Heart left ventricle (tissue), 16 donors: ENCODE data around the gene GAGE12J. TPM values are rescaled to one million over a fixed set of nuclear protein-coding genes. Genes with fewer than 3 reads are reported as not detected.

Experiments
- ATAC-seq, 4 donors: fragments of 200-7000 bp; cut with Tn5 transposase; one replicate each; pipeline ENCODE4 v1.9.1; 2020 to 2022; ENCODE audit warnings: moderate library complexity in 4 of 4, mild to moderate bottlenecking in 3 of 4, moderate number of reproducible peaks in 1 of 4
- DNase-seq, 5 donors: peaks; one replicate each; pipeline ENCODE4 v3.0.0-alpha.2; 2020
- H3K27ac ChIP-seq, 12 donors: fragments of 200-600 bp; sonication (generic) in 4 of 12; one replicate each; pipeline versions ENCODE4 v1.5.0 to v1.8.0; 2016 to 2022; ENCODE audit warnings: mild to moderate bottlenecking in 2 of 12
- H3K27me3 ChIP-seq, 9 donors: fragments of 200-600 bp; sonication (generic) in 2 of 9; one replicate each; pipeline versions ENCODE4 v1.5.1 to v1.8.0; 2016 to 2022; ENCODE audit warnings: mild to moderate bottlenecking in 3 of 9
- H3K36me3 ChIP-seq, 9 donors: fragments of 200-600 bp; sonication (generic) in 2 of 9; one replicate each; pipeline versions ENCODE4 v1.5.0 to v1.8.0; 2018 to 2022; ENCODE audit warnings: mild to moderate bottlenecking in 2 of 9
- H3K4me1 ChIP-seq, 12 donors: fragments of 200-600 bp; sonication (generic) in 4 of 12; one replicate each; pipeline versions ENCODE4 v1.5.0 to v1.8.0; 2016 to 2022; ENCODE audit warnings: mild to moderate bottlenecking in 3 of 12
- H3K4me3 ChIP-seq, 12 donors: fragments of 200-600 bp; sonication (generic) in 4 of 12; one replicate each; pipeline versions ENCODE4 v1.5.0 to v1.8.0; 2017 to 2022; ENCODE audit warnings: mild to moderate bottlenecking in 9 of 12, moderate library complexity in 4 of 12
- H3K9me3 ChIP-seq, 12 donors: fragments of 200-600 bp; sonication (generic) in 4 of 12; one replicate each; pipeline versions ENCODE4 v1.5.0 to v1.8.0; 2016 to 2022; ENCODE audit warnings: mild to moderate bottlenecking in 1 of 12
- POLR2A ChIP-seq, 2 donors: fragments of 450-650 bp; IDR thresholded peaks; one replicate each; pipeline ENCODE4 v1.6.1; 2017; ENCODE audit warnings: antibody characterized with exemption in 2 of 2, mild to moderate bottlenecking in 2 of 2, moderate library complexity in 2 of 2
- WGBS, 4 donors: extraction: QIAGEN DNeasy Blood & Tissue Kit in 2 of 4; methylation state at CpG; one replicate each; pipeline versions ENCODE4 v1.1.5 to v1.1.7; 2013 to 2018; 5-methylcytosine and 5-hydroxymethylcytosine counted together
- intact Hi-C, 10 donors: fragments of 100-400 bp; cut with DNase I; formaldehyde crosslinking; loops; one replicate each; pipeline versions ENCODE4 v1.11.1 to v1.14.2; 2022
- polyA plus RNA-seq, 2 donors: library from polyadenylated mRNA; stranded (reverse); fragments of 200-250 nt; gene quantifications; one replicate each; pipeline ENCODE4 v1.2.3, GENCODE V29; 2013
- total RNA-seq, 9 donors: library from RNA; depleted of rRNA in 2 of 9; stranded (reverse); fragments of >200 nt in 2 of 9; fragmentation: NEBNext Ultra II Directional in 3 of 9; extraction: Animal tissue kit (Norgen Biotek cat#: 25700) in 3 of 9; gene quantifications; one replicate each; pipeline versions ENCODE4 v1.1.0 to v1.2.4, GENCODE V29; 2016 to 2023
- TF ChIP-seq, protein P1 (sequence below), 12 donors: fragments of 200-600 bp; sonication (generic) in 4 of 12; IDR thresholded peaks; one replicate each; pipeline versions ENCODE4 v1.5.0 to v1.8.0; 2018 to 2022; ENCODE audit warnings: antibody characterized with exemption in 12 of 12, mild to moderate bottlenecking in 5 of 12
- donor health status: ischemic (EF 13 %, LVEDD 7.1; RV severe dilation, severe dysfunction).
- donor health status: healthy with polysubstance abuse.
- donor health status: DM: no; HTN: yes; CAD: no.
- donor health status: DM: no; HTN: no; CAD: no.
- donor health status: ischemic (EF 25% LVEDD 6.9; RV normal size, moderate dysfunction).
- donor health status: ischemic (EF 25% LVEDD 5.7; RV mildly dilated, moderate dysfunction).
- donor health status: healthy.
- donor health status: DM: yes; HTN: yes; CAD: no.
- donor health status: ischemic (EF 35%, LVEDD 5.7; RV mildly dilated, moderate dysfunction).
- donor health status: nonischemic (EF 11% LVEDD 7.7; RV severe dilation, severe dysfunction).
- donor health status: DM: yes; HTN: yes; CAD: no.
- donor health status: PGD.
- donor health status: ischemic (EF 29% LVEDD 5.4; RV normal size, mild dysfunction).
- donor health status: nonischemic (EF 23%, LVEDD 6.1; RV moderate dilation, normal function).

GAGE12J gene
- total and polyA plus RNA-seq, 11 donors = not detected

DNA sequence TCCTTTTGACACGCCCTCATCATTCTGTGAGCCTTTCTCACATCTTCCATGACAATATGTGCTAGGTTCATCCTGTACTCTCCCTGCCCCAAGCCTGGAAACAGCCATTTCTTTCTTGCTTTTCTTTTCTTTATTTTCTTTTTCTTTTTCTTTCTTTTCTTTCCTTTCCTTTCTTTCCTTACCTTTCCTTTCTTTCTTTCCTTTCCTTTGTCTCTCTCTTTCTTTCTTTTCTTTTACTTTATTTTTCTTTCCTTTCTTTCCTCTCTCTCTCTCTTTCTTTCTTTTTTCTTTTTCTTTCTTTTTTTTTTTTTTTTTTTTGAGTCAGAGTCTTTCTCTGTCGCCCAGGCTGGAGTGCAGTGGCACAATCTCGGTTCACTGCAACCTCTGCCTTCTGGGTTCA, 37.6 kb upstream of the GAGE12J start:
- no peak for ATAC-seq
- Histone ChIP-seq H3K4me3 (no peak overlapping the region), H3K36me3 (peaks cover 0 to 6% (median 0%) of the 10 kb centered on the region in 9 donors), H3K4me1 (peaks cover 0 to 7% (median 0%) of the 10 kb centered on the region in 12 donors), H3K27me3 (peaks cover 0 to 6% (median 0%) of the 10 kb centered on the region in 9 donors), H3K9me3 (no peaks in the 10 kb centered on the region), H3K27ac (no peak overlapping the region)
- intact Hi-C loops = loop anchor here in 1 of 10 donors (10.0 kb wide), 1 partner anchor 471 kb away; no protein-coding TSS in a partner anchor
- TF ChIP-seq, protein P1, sequence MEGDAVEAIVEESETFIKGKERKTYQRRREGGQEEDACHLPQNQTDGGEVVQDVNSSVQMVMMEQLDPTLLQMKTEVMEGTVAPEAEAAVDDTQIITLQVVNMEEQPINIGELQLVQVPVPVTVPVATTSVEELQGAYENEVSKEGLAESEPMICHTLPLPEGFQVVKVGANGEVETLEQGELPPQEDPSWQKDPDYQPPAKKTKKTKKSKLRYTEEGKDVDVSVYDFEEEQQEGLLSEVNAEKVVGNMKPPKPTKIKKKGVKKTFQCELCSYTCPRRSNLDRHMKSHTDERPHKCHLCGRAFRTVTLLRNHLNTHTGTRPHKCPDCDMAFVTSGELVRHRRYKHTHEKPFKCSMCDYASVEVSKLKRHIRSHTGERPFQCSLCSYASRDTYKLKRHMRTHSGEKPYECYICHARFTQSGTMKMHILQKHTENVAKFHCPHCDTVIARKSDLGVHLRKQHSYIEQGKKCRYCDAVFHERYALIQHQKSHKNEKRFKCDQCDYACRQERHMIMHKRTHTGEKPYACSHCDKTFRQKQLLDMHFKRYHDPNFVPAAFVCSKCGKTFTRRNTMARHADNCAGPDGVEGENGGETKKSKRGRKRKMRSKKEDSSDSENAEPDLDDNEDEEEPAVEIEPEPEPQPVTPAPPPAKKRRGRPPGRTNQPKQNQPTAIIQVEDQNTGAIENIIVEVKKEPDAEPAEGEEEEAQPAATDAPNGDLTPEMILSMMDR (IDR thresholded peaks at IDR 0.05) = no peak
- 72 to 97% (median 86%) methylated on average over 3 of the region's 3 CpGs for WGBS, 4 donors
- DNase-seq = no peak

DNA sequence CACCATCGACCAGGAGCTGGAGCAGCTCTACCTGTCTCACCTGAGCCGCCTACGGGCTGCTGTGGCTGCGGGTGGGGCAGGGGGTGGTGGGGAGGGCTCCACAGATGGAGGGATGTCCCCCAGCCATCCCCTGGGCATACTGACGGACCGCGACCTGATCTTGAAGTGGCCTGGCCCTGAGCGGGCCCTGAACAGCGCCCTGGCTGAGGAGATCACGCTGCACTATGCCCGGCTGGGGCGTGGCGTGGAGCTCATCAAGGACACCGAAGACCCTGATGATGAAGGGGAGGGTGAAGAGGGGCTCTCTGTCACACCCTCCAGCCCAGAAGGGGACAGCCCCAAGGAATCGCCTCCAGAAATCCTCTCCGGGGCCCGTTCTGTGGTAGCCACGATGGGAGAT, 35.7 kb upstream of the GAGE12J start:
- TF ChIP-seq, protein P1 (IDR thresholded peaks at IDR 0.05) = no peak
- TF ChIP-seq POLR2A (IDR thresholded peaks at IDR 0.05) = no peak

DNA sequence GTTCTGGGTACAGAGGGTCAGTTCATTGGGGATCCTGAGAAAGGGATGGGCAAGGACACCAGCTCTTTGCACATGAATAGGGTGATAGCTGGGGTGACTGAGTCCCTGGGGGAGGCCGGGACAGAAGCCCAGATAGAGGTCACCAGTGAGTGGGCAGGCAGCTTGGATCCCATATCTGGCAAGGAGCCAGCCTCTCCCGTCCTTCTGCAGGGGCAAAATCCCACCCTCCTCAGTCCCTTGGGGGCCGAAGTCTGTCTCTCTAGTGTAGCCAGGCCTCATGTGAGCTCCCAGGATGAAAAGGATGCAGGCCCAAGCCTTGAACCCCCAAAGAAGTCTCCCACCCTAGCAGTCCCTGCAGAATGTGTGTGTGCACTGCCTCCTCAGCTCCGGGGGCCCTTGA, 35.3 kb upstream of the GAGE12J start:
- ATAC-seq = no peak
- no peak for DNase-seq
- Histone ChIP-seq H3K9me3 (no peaks in the 10 kb centered on the region), H3K36me3 (peaks cover 0 to 6% (median 0%) of the 10 kb centered on the region in 9 donors), H3K27me3 (peaks cover 0 to 6% (median 0%) of the 10 kb centered on the region in 9 donors), H3K4me3 (no peak overlapping the region), H3K4me1 (peaks cover 0 to 7% (median 0%) of the 10 kb centered on the region in 12 donors), H3K27ac (no peak overlapping the region)
- TF ChIP-seq, protein P1 (IDR thresholded peaks at IDR 0.05) = no peak
- no peak for TF ChIP-seq POLR2A (IDR thresholded peaks at IDR 0.05)
- WGBS, 4 donors = 70 to 100% (median 78%) methylated on average over 1 to 4 of the region's 4 CpGs
- intact Hi-C loops = loop anchor here in 2 of 10 donors (5.0 to 10.0 kb wide), 2 partner anchors 466 to 468 kb away; no protein-coding TSS in a partner anchor

More for the DNA sequence above, 35.7 kb upstream of the GAGE12J start:
- Histone ChIP-seq H3K9me3 (no peaks in the 10 kb centered on the region), H3K4me3 (no peak overlapping the region), H3K27me3 (peaks cover 0 to 6% (median 0%) of the 10 kb centered on the region in 9 donors), H3K36me3 (peaks cover 0 to 6% (median 0%) of the 10 kb centered on the region in 9 donors), H3K27ac (no peak overlapping the region), H3K4me1 (peaks cover 0 to 7% (median 0%) of the 10 kb centered on the region in 12 donors)
- peak in 1 of 4 donors; percentile 25 for ATAC-seq
- intact Hi-C loops = loop anchor here in 2 of 10 donors (5.0 to 10.0 kb wide), 2 partner anchors 466 to 469 kb away; no protein-coding TSS in a partner anchor
- no peak for DNase-seq
- WGBS, 4 donors = 85 to 97% (median 94%) methylated on average over 15 to 18 of the region's 18 CpGs

DNA sequence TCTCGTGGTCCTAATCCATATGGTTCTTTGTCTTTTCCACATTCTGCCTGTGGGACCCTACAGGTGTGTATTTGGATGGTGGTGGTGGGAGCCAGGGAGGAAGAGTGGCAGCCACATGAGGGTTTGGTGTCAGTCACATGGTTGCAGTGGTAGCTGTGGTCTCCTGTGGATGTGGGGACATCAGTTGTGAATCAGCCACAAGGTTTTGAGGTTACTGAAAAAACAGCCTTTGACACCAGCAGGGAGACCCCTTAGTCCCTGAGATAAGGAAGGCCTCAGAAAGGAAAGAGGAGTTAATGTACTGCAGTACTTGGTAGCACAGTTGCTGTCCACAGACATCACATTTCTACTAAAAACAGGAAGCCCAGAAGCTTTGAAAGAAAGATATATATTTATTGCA, 34.2 kb upstream of the GAGE12J start:
- H3K9me3 ChIP-seq = no peaks in the 10 kb centered on the region
- H3K27ac ChIP-seq = no peak overlapping the region
- no peak for TF ChIP-seq POLR2A (IDR thresholded peaks at IDR 0.05)
- TF ChIP-seq, protein P1 (IDR thresholded peaks at IDR 0.05) = no peak
- peaks cover 0 to 6% (median 0%) of the 10 kb centered on the region in 9 donors for H3K36me3 ChIP-seq
- ATAC-seq = no peak
- peaks cover 0 to 6% (median 0%) of the 10 kb centered on the region in 9 donors for H3K27me3 ChIP-seq
- peaks cover 0 to 7% (median 0%) of the 10 kb centered on the region in 12 donors for H3K4me1 ChIP-seq
- no peak overlapping the region for H3K4me3 ChIP-seq
- 81 to 100% (median 92%) methylated on average over 1 of the region's 1 CpG for WGBS, 4 donors
- no peak for DNase-seq
- intact Hi-C loops = loop anchor here in 2 of 10 donors (5.0 to 10.0 kb wide), 2 partner anchors 465 to 467 kb away; no protein-coding TSS in a partner anchor
